Peyer's patch (tissue), 4 donors: ENCODE measurements around the gene HIPK4. TPM values are rescaled to one million over a fixed set of nuclear protein-coding genes. Genes with fewer than 3 reads are reported as not detected.
"Not testable (repeated sequence)": the region's sequence is repeated elsewhere in the genome, so short reads cannot be mapped to it uniquely, and the experiment has no call there.

Experiments
- DNase-seq, 3 donors: peaks; one replicate each; pipeline ENCODE4 v3.0.0-alpha.2; 2017 to 2019
- H3K27ac ChIP-seq, 4 donors: fragments of 200-600 bp; sonication (generic); one replicate each; pipeline ENCODE4 v1.5.1; 2016 to 2019
- H3K27me3 ChIP-seq, 2 donors: fragments of 200-600 bp; sonication (generic); one replicate each; pipeline ENCODE4 v1.5.1; 2019
- H3K36me3 ChIP-seq, 3 donors: fragments of 200-600 bp; sonication (generic); one replicate each; pipeline ENCODE4 v1.5.1; 2016 to 2019
- H3K4me1 ChIP-seq, 4 donors: fragments of 200-600 bp; sonication (generic); one replicate each; pipeline ENCODE4 v1.5.1; 2016 to 2019
- H3K4me3 ChIP-seq, 4 donors: fragments of 200-600 bp; sonication (generic); 1 replicate in 3 of 4; 2 replicates in 1 of 4; pipeline ENCODE4 v1.5.1; 2016 to 2019; ENCODE audit warnings: mild to moderate bottlenecking in 1 of 4
- H3K9me3 ChIP-seq, 4 donors: fragments of 200-600 bp; sonication (generic); one replicate each; pipeline ENCODE4 v1.5.1; 2016 to 2019; ENCODE audit warnings: mild to moderate bottlenecking in 1 of 4
- CTCF ChIP-seq, 6 experiments: fragments of 450-650 bp in 4 of 6; fragments of 200-600 bp in 2 of 6; sonication (generic) in 1 of 6; IDR thresholded peaks; one replicate each; pipeline ENCODE4 v1.5.1; 2017 to 2019; ENCODE audit warnings: antibody characterized with exemption in 6 of 6, mild to moderate bottlenecking in 3 of 6, moderate library complexity in 1 of 6
- POLR2A ChIP-seq, 2 donors: fragments of 450-650 bp; IDR thresholded peaks; one replicate each; pipeline ENCODE4 v1.5.1; 2017; ENCODE audit warnings: antibody characterized with exemption in 2 of 2, mild to moderate bottlenecking in 2 of 2, moderate library complexity in 2 of 2
- total RNA-seq, 4 donors: library from RNA; depleted of rRNA; stranded (reverse); fragments of >200 nt; gene quantifications; one replicate each; pipeline ENCODE4 v1.1.0, GENCODE V29; 2016

Gene HIPK4
- total RNA-seq, 4 donors from 2014 or later = not detected

- DNase-seq = no peak
- Histone ChIP-seq H3K27me3 (no peaks in the 10 kb centered on the region), H3K4me3 (no peak overlapping the region), H3K27ac (no peak overlapping the region), H3K4me1 (no peaks in the 10 kb centered on the region), H3K36me3 (peaks cover 0 to 30% (median 0%) of the 10 kb centered on the region in 3 donors), H3K9me3 (no peaks in the 10 kb centered on the region)
- TF ChIP-seq POLR2A (IDR thresholded peaks at IDR 0.05) (no peak), CTCF (IDR thresholded peaks at IDR 0.05) (no peak)
These were observed 52.9 kb downstream of the HIPK4 start for GRCh38 chr19:40337107-40337506.

GRCh38 chr19:40336601-40336900 lies 53.4 kb downstream of the HIPK4 start:
- Histone ChIP-seq H3K36me3 (peaks cover 0 to 36% (median 0%) of the 10 kb centered on the region in 3 donors), H3K9me3 (no peaks in the 10 kb centered on the region), H3K4me1 (no peaks in the 10 kb centered on the region), H3K27me3 (no peaks in the 10 kb centered on the region), H3K4me3 (no peak overlapping the region), H3K27ac (no peak overlapping the region)
- TF ChIP-seq POLR2A (IDR thresholded peaks at IDR 0.05) = no peak
- TF ChIP-seq CTCF (IDR thresholded peaks at IDR 0.05) = no peak
- DNase-seq = no peak

- Histone ChIP-seq H3K4me1 (no peaks in the 10 kb centered on the region), H3K27me3 (no peaks in the 10 kb centered on the region), H3K27ac (no peak overlapping the region), H3K4me3 (no peak overlapping the region), H3K9me3 (no peaks in the 10 kb centered on the region), H3K36me3 (peaks cover 0 to 41% (median 0%) of the 10 kb centered on the region in 3 donors)
- no peak for TF ChIP-seq CTCF (IDR thresholded peaks at IDR 0.05)
- TF ChIP-seq POLR2A (IDR thresholded peaks at IDR 0.05) = no peak
- no peak for DNase-seq
These were observed 54.0 kb downstream of the HIPK4 start for GRCh38 chr19:40335855-40336600.

- Histone ChIP-seq H3K4me3 (no peak overlapping the region), H3K36me3 (peaks cover 0 to 47% (median 0%) of the 10 kb centered on the region in 3 donors)
- no peak for TF ChIP-seq POLR2A (IDR thresholded peaks at IDR 0.05)
- no peak for TF ChIP-seq CTCF (IDR thresholded peaks at IDR 0.05)
These were observed 54.9 kb downstream of the HIPK4 start for GRCh38 chr19:40335101-40335500.

GRCh38 chr19:40333083-40333482 lies 56.9 kb downstream of the HIPK4 start:
- not testable (repeated sequence) for H3K9me3 ChIP-seq, DNase-seq, H3K4me1 ChIP-seq, H3K27ac ChIP-seq, H3K4me3 ChIP-seq, H3K27me3 ChIP-seq
- peaks cover 0 to 55% (median 0%) of the 10 kb centered on the region in 3 donors for H3K36me3 ChIP-seq

More at GRCh38 chr19:40335101-40335500, 54.9 kb downstream of the HIPK4 start:
- no peak overlapping the region for H3K27ac ChIP-seq
- no peaks in the 10 kb centered on the region for H3K27me3 ChIP-seq
- H3K9me3 ChIP-seq = no peaks in the 10 kb centered on the region
- no peaks in the 10 kb centered on the region for H3K4me1 ChIP-seq
- DNase-seq = no peak

- TF ChIP-seq CTCF (IDR thresholded peaks at IDR 0.05) (no peak), POLR2A (IDR thresholded peaks at IDR 0.05) (no peak)
- no peak for DNase-seq
These were observed 57.3 kb downstream of the HIPK4 start for GRCh38 chr19:40332669-40333068.

More at GRCh38 chr19:40332669-40333068, 57.3 kb downstream of the HIPK4 start:
- H3K4me3 ChIP-seq = no peak overlapping the region
- H3K27ac ChIP-seq = no peak overlapping the region
- no peaks in the 10 kb centered on the region for H3K9me3 ChIP-seq
- no peaks in the 10 kb centered on the region for H3K4me1 ChIP-seq
- peaks cover 0 to 59% (median 0%) of the 10 kb centered on the region in 3 donors for H3K36me3 ChIP-seq
- H3K27me3 ChIP-seq = no peaks in the 10 kb centered on the region
